GM12878 (cell line): ENCODE measurements around the gene PHACTR1. TPM values are rescaled to one million over a fixed set of nuclear protein-coding genes. Genes with fewer than 3 reads are reported as not detected.
A peak's percentile ranks its signal among the peaks of the same experiment; 100 is the strongest.

Source experiments
- BACH1 ChIP-seq: fragments of 450-650 bp; IDR thresholded peaks from 2 replicates; pipeline ENCODE4 v1.6.1; 2017; ENCODE audit warnings: mild to moderate bottlenecking, borderline replicate concordance
- BCLAF1 ChIP-seq: fragments of 450-650 bp; IDR thresholded peaks from 2 replicates; pipeline ENCODE4 v1.6.1; 2017; ENCODE audit warnings: antibody characterized with exemption, mild to moderate bottlenecking, moderate library complexity
- CHD1 ChIP-seq: IDR thresholded peaks from 2 replicates; pipeline ENCODE4 v1.6.1; 2012; ENCODE audit warnings: low read depth, low read length, improper control_type of control experiment
- CREB1 ChIP-seq: IDR thresholded peaks from 2 replicates; pipeline ENCODE4 v1.6.1; 2012; ENCODE audit warnings: low read depth, mild to moderate bottlenecking, inconsistent platforms
- EED ChIP-seq: sonication (generic); IDR thresholded peaks from 2 replicates; pipeline ENCODE4 v1.6.1; 2016; ENCODE audit warnings: antibody characterized with exemption, low read depth
- EGR1 ChIP-seq, 2 experiments: IDR thresholded peaks; 1 replicate in 1 of 2; 2 replicates in 1 of 2; pipeline ENCODE4 v1.6.1; 2011 to 2012; ENCODE audit warnings: low read depth in 2 of 2, low read length in 2 of 2, borderline replicate concordance in 1 of 2, mild to moderate bottlenecking in 1 of 2, moderate library complexity in 1 of 2
- FOXM1 ChIP-seq: IDR thresholded peaks from 2 replicates; pipeline ENCODE4 v1.6.1; 2012; ENCODE audit warnings: low read depth, mild to moderate bottlenecking, inconsistent platforms, low read length, moderate library complexity
- HSF1 ChIP-seq: fragments of 150-350 bp; IDR thresholded peaks from 2 replicates; pipeline ENCODE4 v1.6.1; 2014; ENCODE audit warnings: mild to moderate bottlenecking, low read depth, low read length
- MEF2B ChIP-seq: fragments of 450-650 bp; IDR thresholded peaks from 2 replicates; pipeline ENCODE4 v1.6.1; 2018; ENCODE audit warnings: mild to moderate bottlenecking, moderate library complexity; ENCODE audit not compliant: partially characterized antibody, poor library complexity, severe bottlenecking
- MTA3 ChIP-seq: IDR thresholded peaks from 2 replicates; pipeline ENCODE4 v1.6.1; 2012; ENCODE audit warnings: low read length, inconsistent platforms, borderline replicate concordance
- NFXL1 ChIP-seq: fragments of 450-650 bp; IDR thresholded peaks from 2 replicates; pipeline ENCODE4 v1.6.1; 2017; ENCODE audit warnings: antibody characterized with exemption, mild to moderate bottlenecking, borderline replicate concordance
- NR2C2 ChIP-seq: IDR thresholded peaks from 2 replicates; pipeline ENCODE4 v1.6.1; 2011; ENCODE audit warnings: borderline replicate concordance, low read depth; ENCODE audit not compliant: control insufficient read depth, insufficient read length
- PAX5 ChIP-seq: IDR thresholded peaks from 2 replicates; pipeline ENCODE4 v1.6.1; 2011; ENCODE audit warnings: low read depth, low read length, borderline replicate concordance
- PBX3 ChIP-seq: IDR thresholded peaks from 2 replicates; pipeline ENCODE4 v1.6.1; 2011; ENCODE audit warnings: mild to moderate bottlenecking, low read depth, low read length, moderate library complexity; ENCODE audit not compliant: insufficient replicate concordance
- POU2F2 ChIP-seq: IDR thresholded peaks from 3 replicates; pipeline ENCODE4 v1.6.1; 2011; ENCODE audit warnings: low read depth, mild to moderate bottlenecking, low read length, borderline replicate concordance
- RB1 ChIP-seq: fragments of 450-650 bp; formaldehyde crosslinking; IDR thresholded peaks from 2 replicates; pipeline ENCODE4 v1.6.1; 2017; ENCODE audit warnings: mild to moderate bottlenecking, borderline replicate concordance
- RFX5 ChIP-seq: IDR thresholded peaks from 2 replicates; pipeline ENCODE4 v1.6.1; 2011; ENCODE audit warnings: low read depth, low read length, improper control_type of control experiment
- SIN3A ChIP-seq: IDR thresholded peaks from 2 replicates; pipeline ENCODE4 v1.6.1; 2012; ENCODE audit warnings: low read depth, low read length, improper control_type of control experiment
- SMARCA5 ChIP-seq: fragments of 450-650 bp; IDR thresholded peaks from 2 replicates; pipeline ENCODE4 v1.6.1; 2017; ENCODE audit warnings: mild to moderate bottlenecking
- SUPT20H ChIP-seq: IDR thresholded peaks from 2 replicates; pipeline ENCODE4 v1.6.1; 2011; ENCODE audit warnings: low read depth, mild to moderate bottlenecking, low read length, moderate library complexity, borderline replicate concordance; ENCODE audit not compliant: control insufficient read depth
- TAF1 ChIP-seq: IDR thresholded peaks from 2 replicates; pipeline ENCODE4 v1.6.1; 2011; ENCODE audit warnings: mild to moderate bottlenecking, low read depth, low read length, borderline replicate concordance
- USF2 ChIP-seq: IDR thresholded peaks from 2 replicates; pipeline ENCODE4 v1.6.1; 2011; ENCODE audit warnings: low read depth, low read length, improper control_type of control experiment, borderline replicate concordance
- ZNF207 ChIP-seq: fragments of 450-650 bp; IDR thresholded peaks from 2 replicates; pipeline ENCODE4 v1.6.1; 2014; ENCODE audit warnings: antibody characterized with exemption, mild to moderate bottlenecking, borderline replicate concordance
- ZNF217 ChIP-seq: fragments of 450-650 bp; IDR thresholded peaks from 2 replicates; pipeline ENCODE4 v1.6.1; 2017; ENCODE audit warnings: antibody characterized with exemption, mild to moderate bottlenecking
- ZNF384 ChIP-seq: IDR thresholded peaks from 2 replicates; pipeline ENCODE4 v1.6.1; 2012; ENCODE audit warnings: low read depth, mild to moderate bottlenecking, low read length, improper control_type of control experiment, borderline replicate concordance
- polyA plus RNA-seq, 11 experiments: library from polyadenylated mRNA; depleted of rRNA in 4 of 11; unstranded in 6 of 11; stranded (reverse) in 5 of 11; fragments of >200 nt; fragmentation: Nextera tagmentation in 4 of 11; fragmentation: Illumina TruSeq in 1 of 11; extraction: Ambion mirVana in 4 of 11; extraction: Trizol in 1 of 11; gene quantifications; 1 replicate in 1 of 11; 2 replicates in 10 of 11; pipeline versions ENCODE4 v1.2.1 to v1.2.3, GENCODE V29; 2011 to 2016; ENCODE audit warnings: inconsistent platforms in 2 of 11, missing spikeins in 2 of 11, low read depth in 1 of 11
- total RNA-seq, 4 experiments: library from RNA; depleted of rRNA in 3 of 4; stranded (reverse); fragments of >200 nt in 3 of 4; fragmentation: Illumina TruSeq in 1 of 4; extraction: Trizol in 1 of 4; gene quantifications; 2 replicates each; pipeline versions ENCODE4 v1.2.1 to v1.2.3, GENCODE V29; 2013 to 2021

PHACTR1 gene
- total and polyA plus RNA-seq, 10 of the 15 experiments (the other 5 are each of a cell fraction or from before 2014, with no cell fraction given) = 34.2 to 94.6 (median 62.3) TPM

- peak; percentile 2; the same call in 1 of the 2 replicates for TF ChIP-seq MTA3
- 0 out of 2 replicates have a peak, but pooled peaks have one; percentile 40 for TF ChIP-seq BACH1
- no peak for TF ChIP-seq RB1
- no peak for TF ChIP-seq PAX5
- TF ChIP-seq SUPT20H = no peak
- TF ChIP-seq CHD1 = 0 out of 2 replicates have a peak, but pooled peaks have one; percentile 23
- TF ChIP-seq PBX3 = no peak
- no peak for TF ChIP-seq SMARCA5
- no peak for TF ChIP-seq HSF1
- TF ChIP-seq RFX5 = no peak
- TF ChIP-seq SIN3A = no peak
- no peak for TF ChIP-seq EED
- no peak for TF ChIP-seq MEF2B
- no peak for TF ChIP-seq ZNF384
- no peak for TF ChIP-seq FOXM1
- no peak for TF ChIP-seq BCLAF1
- TF ChIP-seq TAF1 = no peak
- TF ChIP-seq CREB1 = peak; percentile 63; the same call in 1 of the 2 replicates
- TF ChIP-seq ZNF207 = no peak
- no peak for TF ChIP-seq NR2C2
- no peak for TF ChIP-seq ZNF217
- no peak for TF ChIP-seq NFXL1
- no peak for TF ChIP-seq USF2
- no peak for TF ChIP-seq EGR1 (IDR thresholded peaks at IDR 0.05; ENCODE audit: borderline replicate concordance in 1 of 2, low read depth in 2 of 2, low read length in 2 of 2)
- no peak for TF ChIP-seq POU2F2
Observed at GRCh38 chr6:13274707-13275434, 558.3 kb downstream of the PHACTR1 start (continued).
